Left lobe of liver (tissue), 2 donors: ENCODE data around the gene ATP6V0A1. TPM values are rescaled to one million over a fixed set of nuclear protein-coding genes. Genes with fewer than 3 reads are reported as not detected.
"Not testable (repeated sequence)": the region's sequence is repeated elsewhere in the genome, so short reads cannot be mapped to it uniquely, and the experiment has no call there.

Source experiments
- ATAC-seq: fragments of 200-7000 bp; cut with Tn5 transposase; one replicate; pipeline ENCODE4 v1.9.1; 2020; ENCODE audit warnings: mild to moderate bottlenecking, moderate library complexity
- DNase-seq: peaks from one replicate; pipeline ENCODE4 v3.0.0-alpha.2; 2020; ENCODE audit warnings: low spot score
- total RNA-seq: library from RNA; stranded (reverse); gene quantifications from one replicate; pipeline ENCODE4 v1.2.1, GENCODE V29; 2021
- donor health status: DM: no; HTN: no; CAD: no; lungs with moderate emphysema.
- donor health status: DM: no; HTN: yes; CAD: no.

ATP6V0A1 gene
- total RNA-seq, 1 donor from 2014 or later: 42.8 TPM

DNA sequence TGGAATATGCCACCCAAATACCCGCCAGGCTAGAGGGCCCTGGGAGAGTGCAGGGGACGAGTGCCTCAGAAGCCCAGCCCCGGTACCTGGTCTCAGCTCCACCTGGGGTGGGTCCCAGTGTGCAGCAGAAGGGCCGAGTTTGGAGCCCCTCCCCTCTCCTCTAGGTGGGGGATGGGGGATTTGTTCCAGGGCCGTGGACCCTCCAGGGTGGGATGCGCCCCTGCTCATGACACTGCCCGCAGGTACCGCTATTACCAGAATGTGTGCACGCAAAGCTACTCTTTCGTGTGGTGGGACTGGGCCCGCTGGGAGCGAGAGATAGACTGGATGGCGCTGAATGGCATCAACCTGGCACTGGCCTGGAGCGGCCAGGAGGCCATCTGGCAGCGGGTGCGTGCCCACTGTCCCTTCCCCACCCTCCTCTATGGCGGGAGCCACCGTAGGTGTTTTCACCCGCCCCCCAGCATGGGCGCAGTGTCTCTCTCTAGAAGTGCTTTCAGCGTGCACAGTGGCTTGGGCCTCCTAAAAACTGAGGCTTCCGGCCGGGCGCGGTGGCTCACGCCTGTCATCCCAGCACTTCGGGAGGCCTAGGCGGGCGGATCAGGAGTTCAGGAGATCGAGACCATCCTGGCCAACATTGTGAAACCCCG is 78.6 kb downstream of the ATP6V0A1 start:
- DNase-seq: no peak
- ATAC-seq: no peak

DNA sequence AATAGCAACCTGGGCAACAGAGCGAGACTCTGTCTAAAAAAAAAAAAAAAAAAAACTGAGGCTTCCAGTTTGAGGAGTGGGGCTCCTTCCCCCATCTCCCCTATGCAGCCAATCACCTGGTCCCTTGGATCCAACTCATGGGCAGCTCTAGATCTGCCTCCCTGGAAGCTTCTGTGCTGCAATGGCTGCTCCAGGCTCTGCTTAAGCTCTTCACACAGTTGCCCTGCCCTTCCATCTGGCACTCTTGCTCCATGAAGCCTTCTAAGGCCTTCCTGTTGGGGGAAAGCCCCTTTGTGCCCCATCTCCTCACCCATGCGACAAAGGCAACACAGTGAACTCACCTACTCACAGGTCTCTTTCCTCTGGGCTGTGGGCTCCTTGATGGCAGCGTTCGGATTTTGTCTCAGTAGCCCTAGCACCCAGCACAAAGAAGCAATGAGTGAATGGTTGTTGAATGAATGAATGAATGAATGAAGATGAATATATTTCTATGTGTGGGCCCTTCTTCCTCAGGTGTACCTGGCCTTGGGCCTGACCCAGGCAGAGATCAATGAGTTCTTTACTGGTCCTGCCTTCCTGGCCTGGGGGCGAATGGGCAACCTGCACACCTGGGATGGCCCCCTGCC is 79.3 kb downstream of the ATP6V0A1 start:
- ATAC-seq (no peak), DNase-seq (no peak)

DNA sequence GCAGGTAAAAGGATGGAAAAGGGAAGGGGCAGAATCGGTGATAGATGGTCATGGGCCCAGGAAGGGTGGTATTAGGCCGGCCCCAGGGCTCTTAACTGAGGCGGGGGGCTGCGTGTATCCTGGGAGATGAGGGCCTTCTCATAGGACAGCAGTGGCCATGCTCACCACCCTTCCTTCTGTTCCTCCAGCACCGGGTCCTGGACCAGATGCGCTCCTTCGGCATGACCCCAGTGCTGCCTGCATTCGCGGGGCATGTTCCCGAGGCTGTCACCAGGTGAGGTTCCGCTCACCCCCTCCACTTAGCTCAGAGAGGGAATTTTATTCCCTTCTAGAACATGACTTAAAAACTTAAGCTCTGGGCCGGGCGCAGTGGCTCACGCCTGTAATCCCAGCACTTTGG is 79.8 kb downstream of the ATP6V0A1 start:
- DNase-seq: no peak
- ATAC-seq: no peak

DNA sequence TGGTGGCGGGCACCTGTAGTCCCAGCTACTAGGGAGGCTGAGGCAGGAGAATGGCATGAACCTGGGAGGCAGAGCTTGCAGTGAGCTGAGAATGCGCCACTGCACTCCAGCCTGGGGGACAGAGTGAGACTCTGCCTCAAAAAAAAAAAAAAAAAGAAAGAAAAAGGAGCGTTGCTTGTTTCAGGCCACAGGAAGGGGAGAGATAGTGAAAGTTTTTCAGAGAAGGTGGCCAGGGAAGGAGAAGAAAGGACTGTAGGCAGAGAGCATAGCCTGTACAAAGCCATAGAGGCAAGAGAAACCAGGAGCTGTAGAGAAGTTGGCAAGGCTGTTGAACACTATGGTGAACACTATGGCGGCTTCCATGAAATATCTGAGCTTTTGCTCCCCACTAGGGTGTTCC is 81.9 kb downstream of the ATP6V0A1 start:
- DNase-seq, ATAC-seq: not testable (repeated sequence)

DNA sequence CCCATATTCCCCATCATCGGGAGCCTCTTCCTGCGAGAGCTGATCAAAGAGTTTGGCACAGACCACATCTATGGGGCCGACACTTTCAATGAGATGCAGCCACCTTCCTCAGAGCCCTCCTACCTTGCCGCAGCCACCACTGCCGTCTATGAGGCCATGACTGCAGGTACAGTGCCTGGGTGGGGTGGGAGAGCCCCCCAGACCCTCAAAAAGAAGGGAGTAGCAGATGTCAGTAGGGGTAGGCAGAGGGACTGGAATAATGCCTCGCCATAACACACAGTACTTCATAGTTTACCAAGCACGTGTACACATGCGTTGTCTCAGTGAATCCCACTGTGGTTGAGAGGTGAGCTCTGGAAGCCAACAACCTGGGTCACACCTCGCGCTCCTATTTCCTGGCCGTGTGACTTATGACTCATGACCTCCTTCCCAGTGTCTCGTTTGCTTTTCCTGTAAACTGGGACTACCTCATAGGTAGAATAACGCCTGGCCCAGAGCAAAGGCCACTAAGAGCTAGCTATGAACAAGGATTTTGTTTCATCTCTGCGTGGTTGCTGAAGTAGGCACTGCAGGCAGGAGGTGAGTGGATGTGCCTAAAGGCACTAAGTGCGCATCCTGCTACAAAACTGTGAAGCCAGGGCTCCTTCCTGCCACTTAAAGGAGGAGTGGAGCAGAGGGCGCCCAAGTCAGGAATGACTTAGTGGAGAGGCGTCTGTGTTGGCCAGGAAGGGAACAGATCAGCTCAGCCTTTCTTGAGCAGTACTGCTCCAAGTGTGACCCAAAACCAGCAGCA is 82.6 kb downstream of the ATP6V0A1 start:
- ATAC-seq: peak; percentile 25

GRCh38 chr17:42543190-42544079 is 84.8 kb downstream of the ATP6V0A1 start:
- no peak for ATAC-seq
- DNase-seq: no peak

More for the DNA sequence above, 82.6 kb downstream of the ATP6V0A1 start:
- no peak for DNase-seq

GRCh38 chr17:42544874-42545283 is 86.2 kb downstream of the ATP6V0A1 start:
- no peak for DNase-seq
- peak; percentile 47 for ATAC-seq

DNA sequence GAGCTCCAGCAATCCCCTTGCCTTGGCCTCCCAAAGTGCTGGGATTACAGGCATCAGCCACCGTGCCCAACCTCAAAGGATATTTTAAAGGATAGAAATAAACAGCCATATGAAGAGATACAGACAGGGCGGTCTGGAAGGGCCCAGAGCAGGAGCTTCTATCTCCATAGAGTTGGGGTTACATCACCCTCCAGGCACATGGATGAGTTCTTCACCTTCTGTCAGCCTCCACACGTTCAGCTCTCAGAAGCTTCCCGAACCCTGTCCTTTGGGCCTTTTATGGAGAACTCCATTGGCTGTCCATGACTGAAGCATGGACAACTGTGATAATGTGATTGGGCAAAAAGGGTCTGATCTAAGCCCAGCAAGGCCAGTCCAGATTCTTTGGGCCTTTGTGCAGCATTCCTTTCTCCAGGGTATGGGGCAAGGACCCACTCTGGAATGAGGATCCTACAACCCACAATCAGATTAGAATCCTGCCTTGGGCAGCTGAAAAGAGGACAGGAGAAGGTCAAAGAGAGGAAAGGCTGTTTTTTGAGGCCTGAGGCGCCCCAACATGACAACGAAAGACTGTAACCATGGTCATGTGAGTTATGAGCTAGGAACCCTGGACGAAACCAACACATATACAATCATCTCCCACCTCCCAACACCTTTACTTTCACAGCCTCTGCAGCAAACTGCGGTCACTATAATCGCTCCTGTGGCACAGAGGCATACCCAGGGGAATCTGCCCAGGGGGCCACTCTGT is 87.3 kb downstream of the ATP6V0A1 start:
- DNase-seq, ATAC-seq: not testable (repeated sequence)

DNA sequence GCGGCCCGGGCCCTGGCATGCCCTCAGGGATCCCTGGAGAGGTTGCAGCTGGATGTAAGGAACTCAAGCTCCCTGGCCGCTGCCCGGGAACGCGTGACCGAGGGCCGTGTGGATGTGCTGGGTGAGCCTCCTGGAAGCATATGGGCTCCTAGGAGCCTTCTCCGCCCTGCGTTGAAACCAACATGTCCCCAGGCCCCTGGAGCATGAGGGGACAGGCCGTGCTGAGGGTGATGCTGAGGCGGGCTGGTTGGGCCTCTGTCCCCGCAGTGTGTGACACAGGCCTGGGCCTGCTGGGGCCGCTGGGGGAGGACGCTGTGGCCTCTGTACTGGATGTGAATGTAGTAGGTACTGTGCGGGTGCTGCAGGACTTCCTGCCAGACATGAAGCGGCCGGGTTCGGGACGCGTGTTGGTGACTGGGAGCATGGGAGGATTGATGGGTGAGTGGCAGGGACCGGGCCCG is 88.4 kb downstream of the ATP6V0A1 start:
- ATAC-seq: no peak
- no peak for DNase-seq

DNA sequence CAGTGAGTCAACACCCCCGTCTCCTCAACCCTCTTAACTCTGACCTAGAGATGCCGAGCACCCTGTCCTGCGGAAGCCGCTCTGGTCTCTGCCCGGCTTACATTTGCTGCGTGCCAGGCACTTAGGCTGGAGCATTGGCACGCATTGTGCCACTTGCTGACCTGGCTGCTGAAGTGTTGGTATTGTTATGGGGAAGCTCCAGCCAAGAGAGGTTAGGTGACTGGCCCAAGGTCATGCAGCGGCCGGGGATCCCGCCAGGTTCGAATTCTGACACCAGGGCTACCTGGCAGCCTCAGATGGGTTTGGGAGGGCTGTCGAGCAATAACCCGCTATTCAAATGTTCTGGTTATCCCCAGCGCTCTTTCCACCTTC is 89.0 kb downstream of the ATP6V0A1 start:
- DNase-seq: peak; percentile 83
- ATAC-seq: peak; percentile 67

DNA sequence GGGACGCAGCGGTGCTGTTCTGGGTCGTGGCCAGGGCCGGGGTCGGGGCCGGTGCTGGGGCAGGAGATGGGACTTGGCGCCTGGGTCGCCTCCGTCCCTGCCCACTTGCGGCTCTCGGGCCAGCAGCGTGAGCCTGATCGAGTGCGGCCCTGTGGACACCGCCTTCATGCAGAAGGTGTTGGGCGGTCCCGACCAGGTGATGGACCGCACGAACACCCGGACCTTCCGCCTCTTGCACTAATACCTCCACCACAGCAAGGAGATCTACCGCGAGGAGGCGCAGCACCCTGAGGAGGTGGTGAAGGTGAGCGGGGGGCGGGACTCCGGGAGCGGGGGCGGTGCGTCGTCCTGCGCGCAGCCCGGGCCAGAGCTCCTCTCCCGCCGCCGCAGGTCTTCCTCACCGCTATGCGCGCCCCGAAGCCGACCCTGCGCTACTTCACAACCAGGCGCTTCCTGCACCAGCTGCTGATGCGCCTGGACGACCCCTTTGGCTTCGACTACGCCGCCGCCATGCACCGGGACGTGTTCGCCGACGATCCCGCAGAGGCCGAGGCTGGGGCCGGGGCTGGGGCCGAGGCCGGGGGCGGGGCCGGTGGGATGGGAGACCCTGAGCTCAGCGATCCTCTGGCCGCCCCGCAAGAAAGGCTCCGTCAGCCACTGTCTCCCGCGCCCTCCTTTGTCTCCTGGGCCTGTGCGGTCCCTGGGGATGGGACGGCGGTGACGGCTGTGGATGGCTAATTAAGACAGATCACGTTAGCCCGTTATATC is 89.6 kb downstream of the ATP6V0A1 start:
- peak; percentile 74 for ATAC-seq
- peak; percentile 80 for DNase-seq

- ATAC-seq (no peak), DNase-seq (no peak)
These were observed 90.5 kb downstream of the ATP6V0A1 start for GRCh38 chr17:42548993-42549755.

- DNase-seq, ATAC-seq: not testable (repeated sequence)
These were observed 94.1 kb downstream of the ATP6V0A1 start, which contains the start of gene HSD17B1 for GRCh38 chr17:42552736-42553135. Gene HSD17B1 (plus strand): TSS chr17:42552923. CDS start chr17:42552934, 11 bp downstream.

GRCh38 chr17:42553161-42553818 is 94.6 kb downstream of the ATP6V0A1 start:
- no peak for DNase-seq
- no peak for ATAC-seq

GRCh38 chr17:42553866-42554249 is 95.2 kb downstream of the ATP6V0A1 start:
- DNase-seq: no peak
- peak; percentile 43 for ATAC-seq

DNA sequence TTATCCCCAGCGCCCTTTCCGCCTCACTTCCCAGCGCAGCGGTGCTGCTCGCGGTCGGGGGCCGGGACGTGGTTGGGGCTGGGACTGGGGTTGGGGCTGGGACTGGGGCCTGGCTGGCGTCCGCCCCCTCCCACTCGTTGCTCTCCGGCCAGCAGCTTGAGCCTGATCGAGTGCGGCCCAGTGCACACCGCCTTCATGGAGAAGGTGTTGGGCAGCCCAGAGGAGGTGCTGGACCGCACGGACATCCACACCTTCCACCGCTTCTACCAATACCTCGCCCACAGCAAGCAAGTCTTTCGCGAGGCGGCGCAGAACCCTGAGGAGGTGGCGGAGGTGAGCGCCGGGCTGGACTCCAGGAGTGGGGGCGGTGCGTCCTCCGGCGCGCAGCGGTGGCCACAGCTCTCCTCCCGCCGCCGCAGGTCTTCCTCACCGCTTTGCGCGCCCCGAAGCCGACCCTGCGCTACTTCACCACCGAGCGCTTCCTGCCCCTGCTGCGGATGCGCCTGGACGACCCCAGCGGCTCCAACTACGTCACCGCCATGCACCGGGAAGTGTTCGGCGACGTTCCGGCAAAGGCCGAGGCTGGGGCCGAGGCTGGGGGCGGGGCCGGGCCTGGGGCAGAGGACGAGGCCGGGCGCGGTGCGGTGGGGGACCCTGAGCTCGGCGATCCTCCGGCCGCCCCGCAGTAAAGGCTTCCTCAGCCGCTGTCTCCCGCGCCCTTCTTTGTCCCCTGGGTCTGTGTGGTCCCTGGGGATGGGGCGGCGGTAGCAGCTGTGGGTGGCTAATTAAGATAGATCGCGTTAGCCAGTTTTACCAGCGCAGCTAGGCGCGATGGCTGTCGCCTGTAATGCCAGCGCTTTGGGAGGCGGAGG is 95.8 kb downstream of the ATP6V0A1 start:
- peak; percentile 90 for ATAC-seq
- peak; percentile 87 for DNase-seq

DNA sequence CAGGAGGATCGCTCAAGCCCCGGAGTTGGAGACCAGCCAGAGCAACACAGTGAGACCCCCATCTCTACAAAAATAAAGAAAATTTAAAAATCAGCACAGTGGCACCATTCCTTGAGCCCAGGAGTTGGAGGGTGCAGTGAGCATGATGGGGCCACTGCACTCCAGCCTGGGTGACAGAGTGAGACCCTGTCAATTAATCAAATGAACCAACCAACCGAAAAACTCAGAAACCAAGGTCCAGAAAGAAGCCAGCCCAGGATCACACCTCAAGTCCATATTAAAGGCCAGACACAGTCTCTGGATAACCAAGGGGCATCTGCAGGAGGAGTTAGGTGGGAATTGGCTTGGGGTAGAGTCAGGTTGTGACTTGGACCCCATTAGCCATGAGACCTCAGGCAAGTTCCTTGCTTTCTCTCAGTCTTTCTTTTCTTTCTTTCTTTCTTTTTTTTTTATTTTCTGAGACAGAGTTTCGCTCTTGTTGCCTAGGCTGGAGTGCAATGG is 96.5 kb downstream of the ATP6V0A1 start:
- ATAC-seq: no peak
- DNase-seq: no peak
